NCI-H82 treated with DMSO at 0.1 percent for 48 hours (cell line): ENCODE data around the gene SCNM1.
"Not testable (repeated sequence)": the region's sequence is repeated elsewhere in the genome, so short reads cannot be mapped to it uniquely, and the experiment has no call there.

Experiments used
- DNase-seq: peaks from one replicate; lab custom pipeline; 2025; ENCODE audit not compliant: unreplicated experiment; lab: John Stamatoyannopoulos, UW

SCNM1 gene

GRCh38 chr1:151146412-151147131 is 19.4 kb upstream of the SCNM1 start, which contains the start of gene SEMA6C:
Gene SEMA6C (minus strand): TSS chr1:151146631. CDS start chr1:151142621, 4,010 bp downstream.
- DNase-seq, result peak; percentile 92

- no peak for DNase-seq
Measured at GRCh38 chr1:151147132-151147503, 18.8 kb upstream of the SCNM1 start.

GRCh38 chr1:151147665-151148064 is 18.3 kb upstream of the SCNM1 start:
- DNase-seq, result no peak

- DNase-seq, result no peak
Measured at GRCh38 chr1:151156515-151156819, 9.5 kb upstream of the SCNM1 start, which contains the start of gene TNFAIP8L2. Gene TNFAIP8L2 (plus strand): TSS chr1:151156649. CDS start chr1:151158698, 2,049 bp downstream.

GRCh38 chr1:151157067-151157531 is 8.8 kb upstream of the SCNM1 start:
- no peak for DNase-seq

GRCh38 chr1:151158326-151158725 is 7.6 kb upstream of the SCNM1 start:
- DNase-seq, result no peak

GRCh38 chr1:151158751-151159251 is 7.1 kb upstream of the SCNM1 start:
- DNase-seq, result no peak

GRCh38 chr1:151159373-151159772 is 6.6 kb upstream of the SCNM1 start:
- no peak for DNase-seq

GRCh38 chr1:151164732-151165280 is 1.1 kb upstream of the SCNM1 start:
- no peak for DNase-seq

- peak; percentile 98 for DNase-seq
Measured at GRCh38 chr1:151165281-151165737, 635 bp upstream of the SCNM1 start.

- no peak for DNase-seq
Measured at GRCh38 chr1:151166505-151166956, 587 bp downstream of the SCNM1 start.

GRCh38 chr1:151167116-151167515 is 1.2 kb downstream of the SCNM1 start:
- no peak for DNase-seq

- DNase-seq, result no peak
Measured at GRCh38 chr1:151171190-151171589, 5.2 kb downstream of the SCNM1 start.

GRCh38 chr1:151175041-151175741 is 9.2 kb downstream of the SCNM1 start:
- no peak for DNase-seq

GRCh38 chr1:151175863-151176262 is 9.9 kb downstream of the SCNM1 start, which contains the start of gene TMOD4:
Gene TMOD4 (minus strand): TSS chr1:151175981. CDS start chr1:151174875, 1,106 bp downstream.
- DNase-seq, result no peak

- DNase-seq, result no peak
Measured at GRCh38 chr1:151176514-151177045, 10.6 kb downstream of the SCNM1 start.

- DNase-seq, result no peak
Measured at GRCh38 chr1:151184211-151184610, 18.3 kb downstream of the SCNM1 start.

- DNase-seq, result peak; percentile 96
Measured at GRCh38 chr1:151187205-151187604, 21.3 kb downstream of the SCNM1 start.

- not testable (repeated sequence) for DNase-seq
Measured at GRCh38 chr1:151188667-151189066, 22.7 kb downstream of the SCNM1 start.

GRCh38 chr1:151189637-151190445 is 23.9 kb downstream of the SCNM1 start, which contains the start of gene VPS72:
Gene VPS72 (minus strand): TSS chr1:151190197. CDS start chr1:151190121, 76 bp downstream.
- DNase-seq, result peak; percentile 92
